ENCODE measurements around the gene MYO16. TPM values are rescaled to one million over a fixed set of nuclear protein-coding genes. Genes with fewer than 3 reads are reported as not detected.
A peak's percentile ranks its signal among the peaks of the same experiment; 100 is the strongest.

The MYO16 gene
- total and polyA plus RNA-seq, 12 donors: 0.56 to 2.4 (median 1.4) TPM

DNA sequence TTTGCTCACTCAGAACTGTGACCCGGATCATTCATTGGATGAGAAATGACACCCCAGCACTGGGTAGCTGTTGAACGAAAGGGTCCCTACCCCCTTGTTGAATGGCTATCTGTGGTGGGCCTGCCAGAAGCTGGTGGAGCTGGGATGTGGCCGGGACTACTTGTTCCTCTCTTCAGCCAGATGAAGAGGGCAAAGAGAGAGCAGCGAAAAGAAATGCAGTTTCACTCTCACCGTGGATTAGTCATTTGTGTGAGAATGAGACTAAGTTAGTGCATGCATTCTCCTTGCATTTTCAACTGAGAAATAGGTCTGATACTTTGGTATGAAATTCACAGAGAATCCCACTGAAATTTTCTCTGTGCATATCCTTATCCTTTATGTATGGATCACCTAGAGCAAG, 603.9 kb downstream of the MYO16 start:
- Histone ChIP-seq H3K27me3 (no peaks in the 10 kb centered on the region), H3K9me3 (replicated peaks in 1 of 3) (no peaks in the 10 kb centered on the region), H3K4me1 (replicated peaks in 1 of 2) (no peaks in the 10 kb centered on the region), H3K27ac (no peak overlapping the region), H3K4me3 (no peak overlapping the region), H3K36me3 (replicated peaks in 1 of 2) (no peaks in the 10 kb centered on the region)
- DNase-seq: no peak
- intact Hi-C loops (cut with DNase I): no loop called here
- WGBS, 4 donors: 79 to 89% (median 82%) methylated on average over 5 of the region's 5 CpGs
- TF ChIP-seq, protein P1, sequence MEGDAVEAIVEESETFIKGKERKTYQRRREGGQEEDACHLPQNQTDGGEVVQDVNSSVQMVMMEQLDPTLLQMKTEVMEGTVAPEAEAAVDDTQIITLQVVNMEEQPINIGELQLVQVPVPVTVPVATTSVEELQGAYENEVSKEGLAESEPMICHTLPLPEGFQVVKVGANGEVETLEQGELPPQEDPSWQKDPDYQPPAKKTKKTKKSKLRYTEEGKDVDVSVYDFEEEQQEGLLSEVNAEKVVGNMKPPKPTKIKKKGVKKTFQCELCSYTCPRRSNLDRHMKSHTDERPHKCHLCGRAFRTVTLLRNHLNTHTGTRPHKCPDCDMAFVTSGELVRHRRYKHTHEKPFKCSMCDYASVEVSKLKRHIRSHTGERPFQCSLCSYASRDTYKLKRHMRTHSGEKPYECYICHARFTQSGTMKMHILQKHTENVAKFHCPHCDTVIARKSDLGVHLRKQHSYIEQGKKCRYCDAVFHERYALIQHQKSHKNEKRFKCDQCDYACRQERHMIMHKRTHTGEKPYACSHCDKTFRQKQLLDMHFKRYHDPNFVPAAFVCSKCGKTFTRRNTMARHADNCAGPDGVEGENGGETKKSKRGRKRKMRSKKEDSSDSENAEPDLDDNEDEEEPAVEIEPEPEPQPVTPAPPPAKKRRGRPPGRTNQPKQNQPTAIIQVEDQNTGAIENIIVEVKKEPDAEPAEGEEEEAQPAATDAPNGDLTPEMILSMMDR (IDR thresholded peaks at IDR 0.05): no peak
- no peak for TF ChIP-seq POLR2A (IDR thresholded peaks at IDR 0.05)

DNA sequence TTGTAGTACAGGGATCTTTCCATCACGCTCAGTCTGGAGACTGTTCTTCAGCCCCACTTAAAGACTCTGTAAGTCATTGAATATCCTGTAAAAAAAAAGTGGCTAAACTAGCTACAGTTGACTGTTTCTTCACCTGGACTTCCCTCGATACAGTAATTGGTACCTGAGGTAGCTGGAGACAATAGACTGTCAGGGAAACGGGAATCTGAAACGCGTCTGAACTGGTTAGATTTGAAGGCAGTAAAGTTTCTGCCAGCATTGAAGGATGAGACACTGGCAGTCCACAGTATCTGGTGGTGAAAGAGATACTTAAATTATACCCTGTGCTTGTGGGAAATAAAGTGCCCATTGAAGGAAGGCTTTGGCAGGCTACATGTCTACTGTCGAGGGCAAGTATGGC, 606.5 kb downstream of the MYO16 start:
- Histone ChIP-seq H3K9me3 (replicated peaks in 1 of 3) (no peaks in the 10 kb centered on the region), H3K36me3 (replicated peaks in 1 of 2) (no peaks in the 10 kb centered on the region), H3K4me3 (no peak overlapping the region), H3K27me3 (no peaks in the 10 kb centered on the region), H3K4me1 (replicated peaks in 1 of 2) (no peaks in the 10 kb centered on the region), H3K27ac (no peak overlapping the region)
- 68 to 92% (median 78%) methylated on average over 5 to 6 of the region's 6 CpGs for WGBS, 4 donors
- no peak for TF ChIP-seq POLR2A (IDR thresholded peaks at IDR 0.05)
- intact Hi-C loops (cut with DNase I): no loop called here
- DNase-seq: no peak

GRCh38 chr13:109241160-109241559, 611.7 kb downstream of the MYO16 start:
- WGBS, 4 donors: 83 to 92% (median 88%) methylated on average over 2 of the region's 2 CpGs
- intact Hi-C loops (cut with DNase I): no loop called here
- no peaks in the 10 kb centered on the region for H3K36me3 ChIP-seq (replicated peaks in 1 of 2)
- no peak overlapping the region for H3K4me3 ChIP-seq
- H3K27ac ChIP-seq: no peak overlapping the region
- TF ChIP-seq, protein P1 (IDR thresholded peaks at IDR 0.05): no peak
- no peak for TF ChIP-seq POLR2A (IDR thresholded peaks at IDR 0.05)
- H3K4me1 ChIP-seq (replicated peaks in 1 of 2): no peaks in the 10 kb centered on the region
- H3K27me3 ChIP-seq: no peaks in the 10 kb centered on the region
- H3K9me3 ChIP-seq (replicated peaks in 1 of 3): no peaks in the 10 kb centered on the region
- DNase-seq: no peak

DNA sequence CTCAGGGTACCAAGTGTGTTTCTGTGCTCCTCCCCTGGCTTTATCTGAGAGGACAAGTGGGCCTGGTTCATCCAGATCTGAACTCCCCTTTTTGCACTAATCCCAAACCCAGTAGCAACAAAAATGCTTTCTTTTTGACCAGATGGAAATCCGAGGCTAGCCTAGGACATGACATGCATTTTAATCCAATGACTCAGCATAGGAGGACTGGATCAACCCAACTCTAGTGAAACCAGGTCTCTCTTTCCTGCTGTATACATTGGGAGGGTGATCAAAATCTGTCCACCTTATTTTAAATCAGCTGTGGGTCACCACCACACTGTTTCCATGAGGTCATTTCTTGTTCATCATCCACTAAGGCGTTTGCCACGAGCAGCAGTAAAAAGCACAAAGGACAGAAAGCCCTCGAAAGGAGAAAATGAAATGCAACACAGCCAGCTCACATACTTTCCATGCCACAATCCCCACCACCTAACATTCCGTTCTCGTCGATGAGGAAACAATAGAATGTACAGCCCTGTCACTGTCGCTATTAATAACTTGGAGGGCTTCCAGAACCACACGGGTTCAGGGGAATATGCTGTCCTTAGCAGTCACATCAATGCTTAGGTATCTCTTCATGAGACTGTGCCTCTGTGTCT, 614.0 kb downstream of the MYO16 start:
- peak overlapping the region in 1 of 5 donors; percentile 25 for H3K27ac ChIP-seq
- DNase-seq: peak in 1 of 7 donors; percentile 28
- H3K36me3 ChIP-seq (replicated peaks in 1 of 2): no peaks in the 10 kb centered on the region
- 36 to 43% (median 38%) methylated on average over 9 of the region's 9 CpGs for WGBS, 4 donors
- no peaks in the 10 kb centered on the region for H3K9me3 ChIP-seq (replicated peaks in 1 of 3)
- no peaks in the 10 kb centered on the region for H3K27me3 ChIP-seq
- intact Hi-C loops (cut with DNase I): no loop called here
- no peaks in the 10 kb centered on the region for H3K4me1 ChIP-seq (replicated peaks in 1 of 2)
- TF ChIP-seq, protein P1 (IDR thresholded peaks at IDR 0.05): no peak
- no peak for TF ChIP-seq POLR2A (IDR thresholded peaks at IDR 0.05)
- H3K4me3 ChIP-seq: no peak overlapping the region

DNA sequence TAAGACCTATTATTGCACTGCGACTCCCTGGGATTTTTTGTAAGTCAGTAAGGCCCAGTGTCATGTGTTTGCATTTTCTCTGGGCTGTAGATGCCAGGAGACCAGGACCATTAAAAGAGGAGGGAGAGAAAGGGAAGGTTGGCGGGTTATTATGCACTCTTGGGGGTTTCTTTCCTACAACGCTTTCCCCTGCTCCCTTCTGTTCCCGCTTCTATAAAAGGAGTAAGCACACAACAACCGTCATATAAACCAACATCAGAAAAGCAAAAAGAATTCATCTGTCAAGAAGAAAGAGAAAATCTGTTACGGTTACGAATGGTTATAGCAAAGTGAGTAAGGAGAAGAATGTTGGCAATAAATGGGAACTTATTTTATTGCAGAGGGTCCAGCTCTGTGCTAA, 615.2 kb downstream of the MYO16 start:
- no peak overlapping the region for H3K27ac ChIP-seq

More for the DNA sequence above, 615.2 kb downstream of the MYO16 start:
- Histone ChIP-seq H3K9me3 (replicated peaks in 1 of 3) (no peaks in the 10 kb centered on the region), H3K4me1 (replicated peaks in 1 of 2) (no peaks in the 10 kb centered on the region), H3K4me3 (no peak overlapping the region), H3K36me3 (replicated peaks in 1 of 2) (no peaks in the 10 kb centered on the region), H3K27me3 (no peaks in the 10 kb centered on the region)
- no peak for DNase-seq
- 88 to 95% (median 91%) methylated on average over 7 of the region's 7 CpGs for WGBS, 4 donors
- intact Hi-C loops (cut with DNase I): no loop called here
- TF ChIP-seq, protein P1 (IDR thresholded peaks at IDR 0.05): no peak
- TF ChIP-seq POLR2A (IDR thresholded peaks at IDR 0.05): no peak
